Common myeloid progenitor, CD34-positive (primary cell): Measurements from ENCODE around the gene CD68.

ENCODE experiments used
- CTCF ChIA-PET: fragments of 350-600 bp; sonication (Branson Sonifier 250); formaldehyde crosslinking; loops from one replicate; lab custom pipeline; 2021; ENCODE audit warnings: antibody characterized with exemption; lab: Charles Lee
- POLR2A ChIA-PET: fragments of 350-600 bp; sonication (Branson Sonifier 250); formaldehyde crosslinking; loops from one replicate; lab custom pipeline; 2021; ENCODE audit warnings: antibody characterized with exemption; lab: Charles Lee
- DNase-seq, 3 donors: peaks; one replicate each; pipeline versions ENCODE4 v3.0.0 to v3.0.0-alpha.2; 2013
- H3K27ac ChIP-seq, 2 experiments: 1 replicate in 1 of 2; 2 replicates in 1 of 2; pipeline ENCODE4 v1.7.0; 2013; ENCODE audit warnings: inconsistent platforms in 2 of 2, low read length in 2 of 2, mild to moderate bottlenecking in 2 of 2, low read depth in 1 of 2, moderate library complexity in 1 of 2; ENCODE audit not compliant: severe bottlenecking in 2 of 2, insufficient read depth in 1 of 2, poor library complexity in 1 of 2
- H3K27me3 ChIP-seq, 5 experiments: replicated peaks in 2 of 5; 1 replicate in 3 of 5; 2 replicates in 2 of 5; pipeline versions ENCODE4 v1.6.1 to v1.7.0; 2013; ENCODE audit warnings: low read length in 4 of 5, mild to moderate bottlenecking in 2 of 5, moderate library complexity in 2 of 5, inconsistent platforms in 1 of 5; ENCODE audit not compliant: insufficient read depth in 5 of 5, control insufficient read depth in 4 of 5
- H3K36me3 ChIP-seq, 4 experiments: 1 replicate in 2 of 4; 2 replicates in 2 of 4; pipeline versions ENCODE4 v1.6.1 to v1.7.0; 2013; ENCODE audit warnings: low read length in 3 of 4, control low read depth in 1 of 4, mild to moderate bottlenecking in 1 of 4; ENCODE audit not compliant: control insufficient read depth in 4 of 4, insufficient read depth in 4 of 4
- H3K4me1 ChIP-seq, 4 experiments: 1 replicate in 3 of 4; 2 replicates in 1 of 4; pipeline versions ENCODE4 v1.6.1 to v1.7.1; 2013; ENCODE audit warnings: low read length in 3 of 4, mild to moderate bottlenecking in 3 of 4, control low read depth in 1 of 4, inconsistent platforms in 1 of 4, moderate library complexity in 1 of 4; ENCODE audit not compliant: control insufficient read depth in 4 of 4, insufficient read depth in 4 of 4; ENCODE audit errors: control extremely low read depth in 1 of 4
- H3K4me3 ChIP-seq, 7 experiments: 1 replicate in 4 of 7; 2 replicates in 3 of 7; pipeline versions ENCODE4 v1.5.1 to v1.7.0; 2013; ENCODE audit warnings: mild to moderate bottlenecking in 7 of 7, low read length in 6 of 7, moderate library complexity in 6 of 7, inconsistent platforms in 2 of 7, low read depth in 2 of 7, control low read depth in 1 of 7; ENCODE audit not compliant: insufficient read depth in 4 of 7, control insufficient read depth in 1 of 7; ENCODE audit errors: extremely low read depth in 1 of 7
- H3K9me3 ChIP-seq, 5 experiments: 1 replicate in 4 of 5; 2 replicates in 1 of 5; pipeline versions ENCODE4 v1.6.1 to v1.7.1; 2013; ENCODE audit warnings: low read length in 4 of 5, mild to moderate bottlenecking in 2 of 5, inconsistent platforms in 1 of 5, low read depth in 1 of 5, moderate library complexity in 1 of 5; ENCODE audit not compliant: control insufficient read depth in 4 of 5, insufficient read depth in 2 of 5; ENCODE audit errors: control extremely low read depth in 1 of 5
- WGBS: methylation state at CpG from one replicate; pipeline ENCODE4 v1.1.5; 2013; ENCODE audit not compliant: insufficient coverage; 5-methylcytosine and 5-hydroxymethylcytosine counted together

CD68 gene

GRCh38 chr17:7563115-7563869 is 16.1 kb upstream of the CD68 start:
- WGBS = 93% methylated on average over 25 of the region's 30 CpGs
- POLR2A ChIA-PET = no interaction called here
- peak overlapping the region in 4 of 7 experiments; percentile 74 to 84 (median 80) for H3K4me3 ChIP-seq
- peaks cover 5 to 40% (median 21%) of the 10 kb centered on the region in 4 experiments for H3K36me3 ChIP-seq
- CTCF ChIA-PET = interaction anchor here (0.8 to 21.7 kb wide), 4 partner anchors 8 to 48 kb away, joined by 3 to 515 read pairs (median 3); partner anchors contain the start of gene SOX15
- H3K27me3 ChIP-seq = no peaks in the 10 kb centered on the region
- peak overlapping the region in 1 of 2 experiments; percentile 89 for H3K27ac ChIP-seq
- no peaks in the 10 kb centered on the region for H3K9me3 ChIP-seq
- peaks cover 13 to 50% (median 40%) of the 10 kb centered on the region in 4 experiments for H3K4me1 ChIP-seq
- no peak for DNase-seq

GRCh38 chr17:7569571-7569970 is 9.9 kb upstream of the CD68 start:
- 86% methylated on average over 2 of the region's 5 CpGs for WGBS
- Histone ChIP-seq H3K4me1 (peaks cover 10 to 20% (median 14%) of the 10 kb centered on the region in 4 experiments), H3K36me3 (peaks cover 8 to 62% (median 42%) of the 10 kb centered on the region in 4 experiments)

DNA sequence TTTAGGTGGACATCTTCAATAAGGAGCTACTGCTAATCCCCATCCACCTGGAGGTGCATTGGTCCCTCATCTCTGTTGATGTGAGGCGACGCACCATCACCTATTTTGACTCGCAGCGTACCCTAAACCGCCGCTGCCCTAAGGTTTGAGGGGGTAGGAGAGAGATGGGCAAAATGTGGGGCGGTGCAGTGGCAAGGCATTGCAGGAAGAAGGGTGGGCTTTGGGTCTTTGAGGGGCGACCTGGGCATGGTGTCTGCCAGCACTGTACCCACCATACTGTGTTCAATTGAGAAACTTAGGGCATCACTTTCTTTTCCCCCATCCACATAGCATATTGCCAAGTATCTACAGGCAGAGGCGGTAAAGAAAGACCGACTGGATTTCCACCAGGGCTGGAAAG is 9.1 kb upstream of the CD68 start:
- H3K36me3 ChIP-seq = peaks cover 13 to 62% (median 43%) of the 10 kb centered on the region in 4 experiments
- ChIA-PET CTCF (interaction anchor here (1.1 to 3.5 kb wide), 6 partner anchors 9 to 215 kb away, joined by 3 to 25 read pairs (median 4); partner anchors contain the start of genes SENP3, SOX15 and TNFSF13), POLR2A (no interaction called here)
- no peak for DNase-seq
- no peaks in the 10 kb centered on the region for H3K9me3 ChIP-seq
- no peak overlapping the region for H3K4me3 ChIP-seq
- H3K4me1 ChIP-seq = peaks cover 16 to 28% (median 22%) of the 10 kb centered on the region in 4 experiments
- no peak overlapping the region for H3K27ac ChIP-seq
- no peaks in the 10 kb centered on the region for H3K27me3 ChIP-seq
- WGBS = 97% methylated on average over 6 of the region's 10 CpGs

More at GRCh38 chr17:7569571-7569970, 9.9 kb upstream of the CD68 start:
- Histone ChIP-seq H3K27ac (no peak overlapping the region), H3K4me3 (no peak overlapping the region), H3K27me3 (no peaks in the 10 kb centered on the region), H3K9me3 (no peaks in the 10 kb centered on the region)
- POLR2A ChIA-PET = interaction anchor here (0.6 kb wide), 1 partner anchor 208 kb away, joined by 5 read pairs; no protein-coding TSS in a partner anchor
- CTCF ChIA-PET = interaction anchor here (0.6 to 3.5 kb wide), 8 partner anchors 9 to 214 kb away, joined by 3 to 25 read pairs (median 4); partner anchors contain the start of genes SENP3, SOX15 and TNFSF13
- DNase-seq = no peak

DNA sequence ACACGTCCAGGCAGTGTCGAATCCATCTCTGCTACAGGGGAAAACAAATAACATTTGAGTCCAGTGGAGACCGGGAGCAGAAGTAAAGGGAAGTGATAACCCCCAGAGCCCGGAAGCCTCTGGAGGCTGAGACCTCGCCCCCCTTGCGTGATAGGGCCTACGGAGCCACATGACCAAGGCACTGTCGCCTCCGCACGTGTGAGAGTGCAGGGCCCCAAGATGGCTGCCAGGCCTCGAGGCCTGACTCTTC is 7.2 kb upstream of the CD68 start:
- Histone ChIP-seq H3K27me3 (no peaks in the 10 kb centered on the region), H3K9me3 (no peaks in the 10 kb centered on the region), H3K27ac (peak overlapping the region; percentile 74 to 92), H3K4me3 (peak overlapping the region in 6 of 7 experiments; percentile 70 to 96 (median 86)), H3K36me3 (peaks cover 18 to 70% (median 50%) of the 10 kb centered on the region in 4 experiments), H3K4me1 (peaks cover 17 to 47% (median 29%) of the 10 kb centered on the region in 4 experiments)
- 0% methylated on average over 10 of the region's 11 CpGs for WGBS
- ChIA-PET CTCF (interaction anchor here (0.6 to 3.5 kb wide), 3 partner anchors 11 to 20 kb away, joined by 3 to 25 read pairs (median 3); partner anchors contain the start of gene SENP3), POLR2A (interaction anchor here (0.6 to 4.6 kb wide), 5 partner anchors 10 to 459 kb away, joined by 3 to 40 read pairs (median 4); partner anchors contain the start of gene MPDU1)
- DNase-seq = no peak

- POLR2A ChIA-PET = interaction anchor here (0.5 to 4.6 kb wide), 8 partner anchors 8 to 132 kb away, joined by 3 to 40 read pairs (median 4); partner anchors contain the start of gene MPDU1
- Histone ChIP-seq H3K4me1 (peaks cover 17 to 52% (median 33%) of the 10 kb centered on the region in 4 experiments), H3K27ac (peak overlapping the region; percentile 83 to 94), H3K9me3 (no peaks in the 10 kb centered on the region), H3K27me3 (no peaks in the 10 kb centered on the region), H3K36me3 (peaks cover 20 to 70% (median 54%) of the 10 kb centered on the region in 4 experiments), H3K4me3 (peak overlapping the region; percentile 86 to 100 (median 93))
- 0% methylated on average over 72 of the region's 73 CpGs for WGBS
- CTCF ChIA-PET = interaction anchor here (3.5 kb wide), 1 partner anchor 12 kb away, joined by 25 read pairs; the partner anchor contains the start of gene SENP3
- DNase-seq = peak; percentile 99 to 100 (median 100)
Observed at GRCh38 chr17:7572588-7573323, 6.7 kb upstream of the CD68 start.

DNA sequence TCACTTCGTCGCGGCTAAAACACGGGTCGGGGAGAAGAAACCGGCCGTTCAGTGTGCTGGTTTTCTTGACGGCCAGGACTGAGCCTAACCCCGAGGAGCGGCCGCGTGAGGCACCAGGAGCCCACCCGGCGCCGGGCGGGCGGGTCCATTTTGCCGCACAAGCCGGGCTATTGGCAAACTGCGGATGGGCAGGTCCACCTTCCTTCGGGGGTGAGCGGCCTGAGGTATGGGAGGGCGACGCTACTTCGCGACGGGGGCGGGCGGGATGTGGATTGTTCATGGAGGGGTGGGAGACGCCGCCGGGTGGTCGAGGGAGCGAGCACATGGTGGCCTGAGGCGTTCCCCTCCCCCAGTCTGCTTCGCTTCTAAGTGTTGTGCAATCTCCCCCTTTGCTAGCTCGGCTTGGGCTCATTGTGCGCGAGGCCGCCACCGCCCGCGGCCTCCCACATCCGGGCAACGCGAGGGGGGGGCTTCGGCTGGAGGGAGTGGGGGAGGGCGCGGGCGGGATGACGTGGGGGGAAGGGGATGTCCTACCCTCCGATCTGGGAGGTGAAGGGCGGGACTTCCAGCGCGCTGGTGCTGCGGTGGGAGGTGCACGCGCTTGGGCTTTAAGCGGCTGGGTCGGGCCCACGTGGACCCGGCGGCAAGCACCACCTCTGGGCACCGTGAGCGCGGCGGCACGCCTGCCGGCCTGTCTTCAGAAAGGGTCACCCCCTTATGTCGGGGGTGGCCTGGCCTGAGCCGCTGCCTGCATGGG is 5.9 kb upstream of the CD68 start:
- H3K27ac ChIP-seq = peak overlapping the region; percentile 83 to 94
- H3K9me3 ChIP-seq = no peaks in the 10 kb centered on the region
- no peaks in the 10 kb centered on the region for H3K27me3 ChIP-seq
- peaks cover 22 to 73% (median 59%) of the 10 kb centered on the region in 4 experiments for H3K36me3 ChIP-seq
- WGBS = under 1% methylated on average over 55 of the region's 71 CpGs
- POLR2A ChIA-PET = interaction anchor here (0.5 to 4.6 kb wide), 6 partner anchors 8 to 132 kb away, joined by 3 to 40 read pairs (median 4); partner anchors contain the start of gene MPDU1
- CTCF ChIA-PET = interaction anchor here (1.2 to 3.9 kb wide), 4 partner anchors 8 to 113 kb away, joined by 3 to 58 read pairs (median 4); partner anchors contain the start of genes MPDU1, SOX15 and TP53
- peaks cover 17 to 58% (median 35%) of the 10 kb centered on the region in 4 experiments for H3K4me1 ChIP-seq
- peak; percentile 92 to 97 (median 96) for DNase-seq
- peak overlapping the region; percentile 86 to 100 (median 93) for H3K4me3 ChIP-seq
